B cell (primary cell): Measurements from ENCODE around the gene IFNA17. TPM values are rescaled to one million over a fixed set of nuclear protein-coding genes. Genes with fewer than 3 reads are reported as not detected.
"Not testable (repeated sequence)": the region's sequence is repeated elsewhere in the genome, so short reads cannot be mapped to it uniquely, and the experiment has no call there.

ENCODE experiments used
- ATAC-seq: fragments of 200-7000 bp; cut with Tn5 transposase; one replicate; pipeline ENCODE4 v1.10.0; 2021; ENCODE audit warnings: low read depth, mild to moderate bottlenecking, moderate number of reproducible peaks, moderate library complexity
- CTCF ChIA-PET: fragments of 350-600 bp; sonication (Branson Sonifier 250); formaldehyde crosslinking; loops from one replicate; lab custom pipeline; 2021; ENCODE audit warnings: antibody characterized with exemption, inconsistent platforms; lab: Charles Lee
- POLR2A ChIA-PET: fragments of 350-600 bp; sonication (Branson Sonifier 250); formaldehyde crosslinking; loops from one replicate; lab custom pipeline; 2021; ENCODE audit warnings: antibody characterized with exemption; lab: Charles Lee
- DNase-seq: peaks from one replicate; pipeline ENCODE4 v3.0.0; 2013
- H2AFZ ChIP-seq: 2 replicates; pipeline ENCODE4 v1.6.1; 2012; ENCODE audit warnings: mild to moderate bottlenecking, low read depth, low read length; ENCODE audit not compliant: insufficient read depth, poor library complexity, severe bottlenecking
- H3K27ac ChIP-seq, 2 donors: 1 replicate in 1 of 2; 2 replicates in 1 of 2; pipeline ENCODE4 v1.5.1; 2012 to 2013; ENCODE audit warnings: low read length in 2 of 2, mild to moderate bottlenecking in 2 of 2, moderate library complexity in 1 of 2
- H3K27me3 ChIP-seq, 4 experiments: fragments of 200-600 bp in 1 of 4; sonication (generic) in 1 of 4; replicated peaks in 1 of 4; 1 replicate in 2 of 4; 2 replicates in 2 of 4; pipeline versions ENCODE4 v1.6.1 to v1.7.0; 2013 to 2016; ENCODE audit warnings: low read length in 3 of 4, mild to moderate bottlenecking in 2 of 4, mixed read lengths in 1 of 4, moderate library complexity in 1 of 4; ENCODE audit not compliant: insufficient read depth in 4 of 4, control insufficient read depth in 3 of 4; ENCODE audit errors: control extremely low read depth in 1 of 4
- H3K36me3 ChIP-seq, 2 experiments: replicated peaks in 1 of 2; 1 replicate in 1 of 2; 2 replicates in 1 of 2; pipeline versions ENCODE4 v1.6.1 to v1.7.1; 2013; ENCODE audit warnings: low read length in 1 of 2; ENCODE audit not compliant: insufficient read depth in 2 of 2, control insufficient read depth in 1 of 2; ENCODE audit errors: control extremely low read depth in 1 of 2, extremely low read depth in 1 of 2
- H3K4me1 ChIP-seq, 2 donors: fragments of 200-600 bp in 1 of 2; sonication (generic) in 1 of 2; 1 replicate in 1 of 2; 2 replicates in 1 of 2; pipeline versions ENCODE4 v1.5.1 to v1.6.1; 2013 to 2017; ENCODE audit warnings: low read length in 2 of 2; ENCODE audit not compliant: control insufficient read depth in 2 of 2, insufficient read depth in 2 of 2
- H3K4me2 ChIP-seq: replicated peaks from 2 replicates; pipeline ENCODE3; 2012; ENCODE audit warnings: mild to moderate bottlenecking, low read depth, low read length; ENCODE audit not compliant: poor library complexity, severe bottlenecking
- H3K4me3 ChIP-seq, 5 experiments: fragments of 200-600 bp in 1 of 5; sonication (generic) in 1 of 5; 1 replicate in 3 of 5; 2 replicates in 2 of 5; pipeline versions ENCODE4 v1.5.1 to v1.7.0; 2011 to 2016; ENCODE audit warnings: low read length in 4 of 5, mild to moderate bottlenecking in 4 of 5, low read depth in 2 of 5, control low read depth in 1 of 5, moderate library complexity in 1 of 5; ENCODE audit not compliant: insufficient read depth in 1 of 5; ENCODE audit errors: control extremely low read depth in 1 of 5, extremely low read depth in 1 of 5
- H3K79me2 ChIP-seq: fragments of 200-600 bp; sonication (generic); one replicate; pipeline ENCODE4 v1.6.0; 2016; ENCODE audit warnings: low read length; ENCODE audit not compliant: control insufficient read depth, insufficient read depth
- H3K9ac ChIP-seq: fragments of 200-600 bp; sonication (generic); 2 replicates; pipeline ENCODE4 v1.6.1; 2017; ENCODE audit warnings: mild to moderate bottlenecking, low read length, moderate library complexity
- H3K9me3 ChIP-seq, 3 donors: one replicate each; pipeline versions ENCODE4 v1.6.1 to v1.7.1; 2013; ENCODE audit warnings: low read length in 2 of 3; ENCODE audit not compliant: control insufficient read depth in 2 of 3, insufficient read depth in 1 of 3; ENCODE audit errors: control extremely low read depth in 1 of 3
- H4K20me1 ChIP-seq: 2 replicates; pipeline ENCODE4 v1.6.0; 2012; ENCODE audit warnings: mild to moderate bottlenecking, low read length; ENCODE audit not compliant: insufficient read depth, control insufficient read depth, poor library complexity, severe bottlenecking
- H3K27ac Mint-ChIP-seq: one replicate; pipeline ENCODE4 v1.8.0; 2021; ENCODE audit warnings: mixed read lengths
- H3K27me3 Mint-ChIP-seq: one replicate; pipeline ENCODE4 v1.8.0; 2021; ENCODE audit warnings: mixed read lengths
- H3K4me1 Mint-ChIP-seq: one replicate; pipeline ENCODE4 v1.8.0; 2021; ENCODE audit warnings: mixed read lengths
- H3K4me3 Mint-ChIP-seq: one replicate; pipeline ENCODE4 v1.8.0; 2021; ENCODE audit warnings: mixed read lengths
- H3K9me3 Mint-ChIP-seq: one replicate; pipeline ENCODE4 v1.8.0; 2022; ENCODE audit warnings: mixed read lengths; ENCODE audit not compliant: insufficient read depth
- CTCF ChIP-seq: fragments of 200-600 bp; IDR thresholded peaks from one replicate; pipeline ENCODE4 v1.8.0; 2022; ENCODE audit warnings: antibody characterized with exemption, mild to moderate bottlenecking
- WGBS: methylation state at CpG from one replicate; pipeline ENCODE4 v1.1.5; 2013; ENCODE audit warnings: missing lambda C conversion rate; ENCODE audit not compliant: insufficient coverage; 5-methylcytosine and 5-hydroxymethylcytosine counted together
- intact Hi-C: fragments of 100-400 bp; cut with micrococcal nuclease; formaldehyde crosslinking; loops from one replicate; pipeline ENCODE4 v1.10.0; 2022
- polyA plus RNA-seq: library from polyadenylated mRNA; depleted of rRNA; stranded (reverse); fragments of >200 nt; gene quantifications from 2 replicates; pipeline ENCODE4 v1.2.3, GENCODE V29; 2012
- total RNA-seq, 2 donors: library from RNA; stranded (reverse); fragments of 120-200 nt in 1 of 2; gene quantifications; 1 replicate in 1 of 2; 2 replicates in 1 of 2; pipeline versions ENCODE4 v1.2.3 to v1.2.4, GENCODE V29; 2013 to 2022

Gene IFNA17
- total and polyA plus RNA-seq, 2 donors (not counting 1 experiment from before 2014, with no cell fraction given) = not detected

GRCh38 chr9:21213411-21214326, 14.4 kb downstream of the IFNA17 start:
- H3K27me3 ChIP-seq = peaks cover 0 to 12% (median 5%) of the 10 kb centered on the region in 4 experiments
- DNase-seq (peak; percentile 20), ATAC-seq (peak; percentile 43)
- H3K4me3 ChIP-seq, H3K36me3 ChIP-seq, H3K9me3 Mint-ChIP-seq, POLR2A ChIA-PET, H3K4me1 Mint-ChIP-seq, H3K9me3 ChIP-seq, H4K20me1 ChIP-seq, H3K4me2 ChIP-seq, H3K4me1 ChIP-seq, H3K79me2 ChIP-seq, H3K27ac ChIP-seq, H3K27ac Mint-ChIP-seq, H3K9ac ChIP-seq, intact Hi-C loops: not testable (repeated sequence)
- Mint-ChIP-seq H3K4me3 (peak overlapping the region; percentile 2), H3K27me3 (peaks cover 13% of the 10 kb centered on the region)
- no CpG with 5 or more reads among the region's 5 CpGs for WGBS
- peak overlapping the region; percentile 42 for H2AFZ ChIP-seq
- TF ChIP-seq CTCF = peak; percentile 34
- CTCF ChIA-PET = interaction anchor here (1.6 kb wide), 1 partner anchor 18 kb away, joined by 7 read pairs; no protein-coding TSS in a partner anchor

GRCh38 chr9:21212160-21212559, 15.9 kb downstream of the IFNA17 start:
- 92% methylated on average over 2 of the region's 2 CpGs for WGBS
- H3K79me2 ChIP-seq, H3K4me2 ChIP-seq, H3K27me3 Mint-ChIP-seq, POLR2A ChIA-PET, H3K27ac Mint-ChIP-seq, H3K9ac ChIP-seq, CTCF ChIA-PET, H3K36me3 ChIP-seq, H3K27me3 ChIP-seq, H3K4me1 ChIP-seq, H3K4me3 Mint-ChIP-seq, H3K9me3 ChIP-seq, H3K4me3 ChIP-seq, ATAC-seq, H3K4me1 Mint-ChIP-seq, intact Hi-C loops, H2AFZ ChIP-seq, H3K9me3 Mint-ChIP-seq, DNase-seq, H4K20me1 ChIP-seq, H3K27ac ChIP-seq: not testable (repeated sequence)

GRCh38 chr9:21210782-21211181, 17.2 kb downstream of the IFNA17 start:
- POLR2A ChIA-PET, ATAC-seq, H3K4me3 Mint-ChIP-seq: not testable (repeated sequence)

More at GRCh38 chr9:21210782-21211181, 17.2 kb downstream of the IFNA17 start:
- H3K9ac ChIP-seq, H3K4me1 ChIP-seq, H3K9me3 Mint-ChIP-seq, H3K36me3 ChIP-seq, H4K20me1 ChIP-seq, DNase-seq, H3K79me2 ChIP-seq, H3K27ac Mint-ChIP-seq, H3K4me2 ChIP-seq, H3K4me3 ChIP-seq, H3K27ac ChIP-seq, H3K4me1 Mint-ChIP-seq, H3K27me3 ChIP-seq, H3K9me3 ChIP-seq, H2AFZ ChIP-seq, intact Hi-C loops: not testable (repeated sequence)
- CTCF ChIA-PET = interaction anchor here (1.5 to 1.6 kb wide), 2 partner anchors 25 to 107 kb away, joined by 3 to 4 read pairs; no protein-coding TSS in a partner anchor
- H3K27me3 Mint-ChIP-seq = peaks cover 13% of the 10 kb centered on the region
- WGBS = no CpG with 5 or more reads among the region's 2 CpGs
